ENCODE measurements around the gene STXBP5. TPM values are rescaled to one million over a fixed set of nuclear protein-coding genes. Genes with fewer than 3 reads are reported as not detected.
A peak's percentile ranks its signal among the peaks of the same experiment; 100 is the strongest.

The STXBP5 gene
- total and polyA plus RNA-seq, 9 of the 15 experiments (the other 6 are each of a cell fraction or from before 2014, with no cell fraction given), result 23.3 to 172 (median 71.5) TPM

DNA sequence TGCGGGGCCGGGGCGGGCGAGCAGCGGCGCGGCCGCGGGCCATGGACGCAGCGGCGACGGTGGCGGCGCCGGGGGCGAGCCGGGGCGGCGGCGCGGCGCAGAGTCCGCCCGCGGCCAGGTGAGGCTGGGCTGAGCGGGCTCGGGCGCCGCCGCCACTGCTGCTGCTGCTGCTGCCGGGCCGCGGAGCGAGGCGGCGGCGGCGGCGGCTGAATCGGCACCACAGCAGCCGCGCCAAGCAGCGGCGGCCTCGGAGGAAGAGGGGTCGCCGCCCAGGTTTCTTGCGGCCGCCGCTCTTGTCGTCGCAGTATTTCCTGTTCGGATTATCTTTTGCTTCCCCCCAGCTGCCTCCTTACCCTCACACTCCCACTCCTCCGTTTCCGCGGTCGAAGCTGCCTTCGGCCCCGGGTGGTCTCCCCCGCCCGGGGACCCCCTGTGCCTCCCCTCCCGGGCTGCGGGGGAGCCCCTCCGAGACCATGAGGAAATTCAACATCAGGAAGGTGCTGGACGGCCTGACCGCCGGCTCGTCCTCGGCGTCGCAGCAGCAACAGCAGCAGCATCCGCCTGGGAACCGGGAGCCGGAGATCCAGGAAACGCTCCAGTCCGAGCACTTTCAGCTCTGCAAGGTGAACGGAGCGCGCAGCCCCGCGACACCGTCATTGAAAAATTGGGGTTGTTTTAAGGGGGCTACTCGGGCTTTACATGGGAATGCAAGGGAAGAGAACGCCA, at the start of gene STXBP5 (continued):
- no peak for TF ChIP-seq E2F6 (IDR thresholded peaks at IDR 0.05; ENCODE audit: borderline replicate concordance in 1 of 2, extremely low read depth in 1 of 2, insufficient read depth in 1 of 2, insufficient read length in 1 of 2, low read depth in 1 of 2, low read length in 1 of 2, poor library complexity in 1 of 2, severe bottlenecking in 1 of 2)
- no peak for TF ChIP-seq HMBOX1 (IDR thresholded peaks at IDR 0.05)
- TF ChIP-seq ZNF324 (CRISPR knock-in tag; IDR thresholded peaks at IDR 0.05), result no peak
- no peak for TF ChIP-seq PHF20 (IDR thresholded peaks at IDR 0.05; ENCODE audit: partially characterized antibody)
- peak; percentile 1; the same call in 1 of the 2 replicates for TF ChIP-seq ZFX (CRISPR knock-in tag; IDR thresholded peaks at IDR 0.05)
- TF ChIP-seq SP1 (CRISPR knock-in tag; IDR thresholded peaks at IDR 0.05), result peak; percentile 20; the same call in 1 of the 2 replicates
- TF ChIP-seq BCOR (IDR thresholded peaks at IDR 0.05), result 0 out of 2 replicates have a peak, but pooled peaks have one; percentile 19
- TF ChIP-seq, protein P1, sequence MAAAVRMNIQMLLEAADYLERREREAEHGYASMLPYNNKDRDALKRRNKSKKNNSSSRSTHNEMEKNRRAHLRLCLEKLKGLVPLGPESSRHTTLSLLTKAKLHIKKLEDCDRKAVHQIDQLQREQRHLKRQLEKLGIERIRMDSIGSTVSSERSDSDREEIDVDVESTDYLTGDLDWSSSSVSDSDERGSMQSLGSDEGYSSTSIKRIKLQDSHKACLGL (CRISPR knock-in tag; IDR thresholded peaks at IDR 0.05; ENCODE audit: borderline replicate concordance, poor library complexity, severe bottlenecking), result no peak
- no peak for TF ChIP-seq ZNF24 (IDR thresholded peaks at IDR 0.05)
- no peak for TF ChIP-seq ASH1L (IDR thresholded peaks at IDR 0.05; ENCODE audit: borderline replicate concordance, low read depth, partially characterized antibody)
- no peak for TF ChIP-seq ZNF77 (CRISPR knock-in tag; IDR thresholded peaks at IDR 0.05)
- TF ChIP-seq LARP7 (IDR thresholded peaks at IDR 0.05), result 0 out of 2 replicates have a peak, but pooled peaks have one; percentile 53
- TF ChIP-seq CEBPZ (IDR thresholded peaks at IDR 0.05; ENCODE audit: borderline replicate concordance, low read depth, low read length), result no peak
- TF ChIP-seq RAD21 (CRISPR knock-in tag; conservative IDR thresholded peaks at IDR 0.05 in 1 of 2, IDR thresholded peaks at IDR 0.05 in 1 of 2), result no peak
- no peak for TF ChIP-seq ARID1B (IDR thresholded peaks at IDR 0.05)
- no peak for TF ChIP-seq MAFK (IDR thresholded peaks at IDR 0.05; ENCODE audit: low read length)
- peak; percentile 85; the same call in 1 of the 2 replicates for TF ChIP-seq AFF4 (CRISPR knock-in tag; IDR thresholded peaks at IDR 0.05)
- TF ChIP-seq ZNF780A (CRISPR knock-in tag; IDR thresholded peaks at IDR 0.05), result no peak

Measured in K562 (cell line).